HG03066 (cell line): Measurements from ENCODE around the gene KLHL22.
A peak's percentile ranks its signal among the peaks of the same experiment; 100 is the strongest.
"Not testable (repeated sequence)": the region's sequence is repeated elsewhere in the genome, so short reads cannot be mapped to it uniquely, and the experiment has no call there.

Experiments
- ATAC-seq: cut with Tn5 transposase; IDR thresholded peaks from one replicate; pipeline ENCODE4 v1.9.1; 2021; ENCODE audit warnings: low read depth; ENCODE audit not compliant: unreplicated experiment

Gene KLHL22, protein sequence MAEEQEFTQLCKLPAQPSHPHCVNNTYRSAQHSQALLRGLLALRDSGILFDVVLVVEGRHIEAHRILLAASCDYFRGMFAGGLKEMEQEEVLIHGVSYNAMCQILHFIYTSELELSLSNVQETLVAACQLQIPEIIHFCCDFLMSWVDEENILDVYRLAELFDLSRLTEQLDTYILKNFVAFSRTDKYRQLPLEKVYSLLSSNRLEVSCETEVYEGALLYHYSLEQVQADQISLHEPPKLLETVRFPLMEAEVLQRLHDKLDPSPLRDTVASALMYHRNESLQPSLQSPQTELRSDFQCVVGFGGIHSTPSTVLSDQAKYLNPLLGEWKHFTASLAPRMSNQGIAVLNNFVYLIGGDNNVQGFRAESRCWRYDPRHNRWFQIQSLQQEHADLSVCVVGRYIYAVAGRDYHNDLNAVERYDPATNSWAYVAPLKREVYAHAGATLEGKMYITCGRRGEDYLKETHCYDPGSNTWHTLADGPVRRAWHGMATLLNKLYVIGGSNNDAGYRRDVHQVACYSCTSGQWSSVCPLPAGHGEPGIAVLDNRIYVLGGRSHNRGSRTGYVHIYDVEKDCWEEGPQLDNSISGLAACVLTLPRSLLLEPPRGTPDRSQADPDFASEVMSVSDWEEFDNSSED

DNA sequence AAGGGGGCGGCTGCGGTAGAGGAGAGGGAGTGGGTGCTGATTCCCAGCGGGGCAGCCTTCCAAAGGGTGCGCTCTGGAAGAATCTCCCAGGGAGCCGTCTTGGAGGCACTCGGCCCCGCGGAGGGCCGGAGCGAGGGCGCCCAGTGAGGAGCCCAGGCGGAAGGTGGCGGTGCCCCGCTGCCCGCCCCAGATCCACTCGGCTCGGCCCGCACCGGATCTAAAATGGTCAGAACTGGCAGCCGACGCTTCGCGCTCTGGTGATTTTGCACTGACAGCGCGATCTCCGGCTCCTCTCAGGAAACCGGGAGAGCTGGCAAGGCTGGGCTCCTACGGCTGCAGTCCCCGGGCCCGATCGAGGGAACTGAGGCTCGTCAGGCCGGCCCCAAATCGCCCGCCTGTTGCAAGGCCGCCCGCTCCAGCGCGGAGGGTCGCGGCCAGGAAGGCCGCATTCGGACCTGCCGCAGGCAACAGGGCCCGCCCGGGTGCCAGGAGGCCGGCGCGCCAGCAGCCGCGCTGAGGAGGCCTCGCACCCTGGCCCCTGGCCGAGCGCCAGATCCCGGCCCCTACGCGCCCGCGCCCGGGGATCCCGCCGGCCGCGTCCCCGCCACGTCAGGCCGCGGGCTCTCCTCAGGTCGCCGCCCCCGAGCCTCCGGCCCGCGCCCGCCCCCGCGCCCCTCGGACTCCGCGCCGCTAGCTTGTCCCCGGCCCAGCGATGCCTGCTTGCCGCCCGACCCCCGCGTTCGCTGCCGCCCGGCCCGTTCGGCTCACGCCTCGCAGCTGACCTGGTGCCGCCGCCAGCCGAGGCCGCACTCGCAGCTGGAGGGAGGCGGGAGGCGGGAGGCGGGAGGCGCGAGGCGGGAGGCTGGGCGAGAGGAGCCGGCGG, at the start of gene KLHL22:
Gene KLHL22 (minus strand): TSS at position 818 of the 883 bp plus-strand sequence. CDS start 6,584 bp downstream, outside the sequence.
- ATAC-seq = peak; percentile 23

DNA sequence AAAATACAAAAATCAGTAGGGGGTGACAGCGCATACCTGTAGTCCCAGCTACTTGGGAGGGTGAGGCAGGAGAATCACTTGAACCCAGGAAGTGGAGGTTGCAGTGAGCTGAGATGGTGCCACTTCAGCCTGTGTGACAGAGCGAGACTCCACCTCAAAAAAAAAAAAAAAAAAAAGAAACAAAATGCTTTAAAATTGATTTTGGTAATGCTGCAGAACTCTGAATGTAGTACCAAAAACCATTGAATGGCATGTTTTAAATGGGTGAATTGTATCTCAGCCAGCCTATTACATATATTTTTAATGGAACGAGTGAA, 49.7 kb upstream of the KLHL22 start:
- ATAC-seq = not testable (repeated sequence)

DNA sequence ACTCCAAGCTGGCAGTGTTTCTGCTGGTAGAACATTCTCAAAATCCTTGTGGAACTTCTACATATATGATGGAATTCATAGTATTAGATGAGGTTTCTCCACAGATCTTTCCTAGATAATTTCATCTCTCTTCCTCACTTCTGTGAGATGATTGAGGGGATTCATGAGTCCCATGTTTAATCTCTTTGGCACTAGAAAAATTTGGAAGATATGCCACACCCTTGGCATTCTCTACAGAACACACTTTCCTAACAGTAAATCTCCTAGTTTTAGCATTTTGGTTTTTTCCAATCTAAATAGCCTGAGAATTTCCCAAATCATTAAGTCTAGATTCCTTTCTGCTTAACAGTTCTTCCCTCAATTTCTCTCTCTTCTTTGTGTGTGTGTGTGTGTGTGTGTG, 47.1 kb upstream of the KLHL22 start:
- no peak for ATAC-seq

DNA sequence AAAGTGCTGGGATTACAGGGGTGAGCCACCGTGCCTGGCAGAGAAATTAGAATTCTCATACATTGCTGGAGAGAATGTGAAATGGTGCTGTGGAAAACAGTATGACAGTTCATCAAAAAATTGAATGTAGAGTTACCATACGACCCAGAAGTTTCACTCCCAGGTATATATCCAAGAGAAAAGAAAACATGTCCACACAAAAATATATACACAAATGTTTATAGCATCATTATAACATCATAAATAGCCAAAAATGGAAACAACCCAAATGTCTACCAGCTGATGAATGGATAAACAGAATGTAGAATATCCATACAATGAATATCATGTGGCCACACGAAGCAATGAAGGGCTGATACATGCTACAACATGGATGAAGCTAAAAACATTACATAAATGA, 46.5 kb upstream of the KLHL22 start:
- no peak for ATAC-seq

DNA sequence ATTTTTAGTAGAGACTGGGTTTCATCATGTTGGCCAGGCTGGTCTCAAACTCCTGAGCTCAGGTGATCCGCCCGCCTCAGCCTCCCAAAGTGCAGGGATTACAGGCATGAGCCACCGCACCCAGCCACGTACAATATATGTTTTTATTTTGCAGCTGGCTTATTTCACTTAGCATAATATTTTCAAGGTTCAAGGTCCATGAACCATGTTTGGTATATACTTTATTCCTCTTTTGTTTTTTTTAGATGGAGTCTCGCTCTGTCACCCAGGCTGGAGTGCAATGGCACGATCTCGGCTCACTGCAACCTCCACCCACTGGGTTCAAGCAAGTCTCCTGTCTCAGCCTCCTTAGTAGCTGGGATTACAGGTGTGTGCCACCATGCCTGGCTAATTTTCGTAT, 43.3 kb upstream of the KLHL22 start:
- not testable (repeated sequence) for ATAC-seq

DNA sequence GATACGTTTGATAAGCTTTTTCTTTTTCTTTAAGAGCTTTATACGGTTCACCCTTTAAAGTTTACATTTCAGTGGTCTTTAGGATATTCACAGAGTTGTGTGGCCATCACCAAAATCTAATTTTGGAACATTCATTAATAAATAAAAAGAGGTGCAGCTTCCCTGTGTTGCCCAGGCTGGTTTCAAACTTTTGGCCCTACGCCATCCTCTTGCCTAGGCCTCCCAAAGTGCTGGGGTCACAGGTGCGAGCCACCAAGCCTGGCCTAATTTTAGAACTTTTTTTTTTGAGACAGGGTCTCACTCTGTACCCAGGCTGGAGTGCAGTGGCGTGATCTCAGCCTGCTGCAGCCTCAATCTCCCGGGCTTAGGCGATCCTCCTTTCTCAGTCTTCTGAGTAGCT, 42.4 kb upstream of the KLHL22 start:
- ATAC-seq = no peak

DNA sequence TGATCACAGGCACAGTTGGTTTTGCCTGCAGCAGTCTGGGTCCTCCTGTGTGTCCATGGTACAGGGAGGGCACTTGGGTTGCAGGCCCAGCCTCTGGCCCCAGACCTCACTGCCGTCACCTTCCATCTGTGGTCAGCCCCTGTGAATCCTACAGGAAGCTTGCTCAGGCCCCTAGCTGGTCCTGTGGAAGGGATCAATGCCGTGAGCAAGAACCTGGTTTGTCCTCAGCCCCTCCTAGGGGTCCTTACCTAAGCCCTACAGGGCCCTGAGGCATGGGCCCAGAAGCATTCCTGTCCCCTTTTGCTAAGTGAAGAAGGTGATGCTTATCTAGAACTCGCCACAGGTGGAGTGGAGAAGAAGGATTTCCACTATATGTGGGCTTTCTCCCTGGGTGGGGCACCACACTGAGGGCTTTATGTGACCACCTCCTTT, 41.7 kb upstream of the KLHL22 start:
- no peak for ATAC-seq

DNA sequence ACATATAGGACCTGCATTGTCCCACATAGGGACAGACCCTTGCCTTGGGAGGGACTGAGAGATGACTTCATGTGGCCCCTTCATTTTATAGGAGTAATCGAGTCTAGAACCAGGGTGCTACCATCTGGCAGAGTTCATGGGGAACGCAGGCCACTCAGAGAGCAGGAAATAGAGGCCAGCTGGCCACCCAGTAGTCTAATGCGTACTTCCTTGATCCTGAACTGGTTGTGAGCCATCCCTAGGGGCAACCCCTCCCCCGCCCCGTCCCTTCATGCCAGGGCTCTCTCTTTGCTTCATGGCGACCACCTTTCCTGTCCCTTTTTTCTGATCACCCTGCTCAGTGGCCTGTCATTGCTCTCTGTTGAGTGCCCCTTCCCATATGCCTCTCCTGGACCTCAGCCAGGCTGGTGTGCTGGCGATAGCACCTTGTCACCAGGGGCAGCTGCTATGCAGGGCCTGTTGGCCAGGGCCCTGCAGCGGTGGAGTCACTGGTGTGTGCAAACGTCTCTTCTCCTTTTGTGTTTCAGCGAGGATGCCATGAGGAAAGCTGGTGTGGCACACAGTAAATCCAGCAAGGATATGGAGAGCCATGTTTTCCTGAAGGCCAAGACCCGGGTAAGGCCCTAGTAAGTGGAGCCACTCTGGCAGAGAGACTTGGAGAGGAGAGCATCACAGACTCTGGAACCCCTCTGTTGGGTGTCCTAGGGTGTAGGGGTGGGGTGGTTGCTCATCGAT, 41.2 kb upstream of the KLHL22 start:
- no peak for ATAC-seq

DNA sequence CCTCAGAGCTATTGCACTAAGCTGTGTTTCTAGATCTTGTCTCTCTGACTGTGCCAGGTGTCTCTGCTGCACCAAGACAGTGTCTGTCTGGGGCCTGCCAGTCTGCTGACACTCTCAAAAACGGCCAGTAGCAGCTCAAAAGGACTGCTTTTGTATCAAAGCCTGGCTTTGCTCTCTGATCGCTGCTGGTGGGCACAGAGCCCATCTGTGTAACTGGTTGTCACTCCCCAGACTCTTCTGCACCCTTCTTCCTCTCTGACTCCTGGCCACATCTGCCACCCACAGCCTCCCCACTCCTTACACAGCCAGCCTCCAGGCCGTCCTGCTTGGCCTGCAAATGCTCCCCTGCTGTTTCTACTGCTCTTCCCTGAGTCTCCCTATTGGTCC, 38.3 kb upstream of the KLHL22 start:
- no peak for ATAC-seq

DNA sequence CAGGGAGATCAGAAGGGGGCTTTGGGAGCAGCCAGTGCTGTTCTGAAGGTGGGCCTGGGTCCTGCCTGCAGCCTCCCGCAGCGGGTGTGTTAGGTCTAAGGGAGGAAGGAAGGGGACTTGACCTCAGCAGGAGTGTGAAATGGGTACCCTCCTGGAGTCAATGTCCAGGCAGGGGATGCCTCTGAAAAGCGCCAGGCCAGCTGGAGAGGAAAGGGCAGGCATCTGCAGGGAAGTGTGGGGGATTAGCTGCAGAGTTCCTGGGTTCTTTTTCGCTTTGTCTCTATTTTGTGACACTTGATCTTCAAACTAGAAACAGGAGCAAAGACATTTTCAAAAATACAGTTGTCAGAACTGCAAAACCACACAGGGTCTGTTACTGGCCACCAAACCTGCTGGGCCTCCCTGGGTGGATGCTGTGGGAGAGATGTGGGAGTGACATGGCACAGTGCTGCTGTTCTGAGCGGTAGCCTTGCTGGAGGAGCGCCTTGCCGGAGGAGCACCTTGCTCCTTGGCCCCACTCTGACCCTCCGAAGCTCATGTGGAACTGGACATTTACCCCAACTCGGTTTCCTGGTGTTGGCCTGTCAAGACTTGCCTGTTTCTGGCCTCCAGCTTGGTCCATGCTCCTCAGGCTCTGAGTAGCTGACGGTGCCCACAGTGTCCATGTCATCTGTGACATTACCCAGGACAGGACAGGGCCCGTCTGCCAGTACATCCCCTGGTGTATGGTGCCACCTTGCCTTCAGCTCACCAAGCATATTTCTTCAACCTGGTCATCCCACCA, 37.7 kb upstream of the KLHL22 start:
- ATAC-seq = no peak

DNA sequence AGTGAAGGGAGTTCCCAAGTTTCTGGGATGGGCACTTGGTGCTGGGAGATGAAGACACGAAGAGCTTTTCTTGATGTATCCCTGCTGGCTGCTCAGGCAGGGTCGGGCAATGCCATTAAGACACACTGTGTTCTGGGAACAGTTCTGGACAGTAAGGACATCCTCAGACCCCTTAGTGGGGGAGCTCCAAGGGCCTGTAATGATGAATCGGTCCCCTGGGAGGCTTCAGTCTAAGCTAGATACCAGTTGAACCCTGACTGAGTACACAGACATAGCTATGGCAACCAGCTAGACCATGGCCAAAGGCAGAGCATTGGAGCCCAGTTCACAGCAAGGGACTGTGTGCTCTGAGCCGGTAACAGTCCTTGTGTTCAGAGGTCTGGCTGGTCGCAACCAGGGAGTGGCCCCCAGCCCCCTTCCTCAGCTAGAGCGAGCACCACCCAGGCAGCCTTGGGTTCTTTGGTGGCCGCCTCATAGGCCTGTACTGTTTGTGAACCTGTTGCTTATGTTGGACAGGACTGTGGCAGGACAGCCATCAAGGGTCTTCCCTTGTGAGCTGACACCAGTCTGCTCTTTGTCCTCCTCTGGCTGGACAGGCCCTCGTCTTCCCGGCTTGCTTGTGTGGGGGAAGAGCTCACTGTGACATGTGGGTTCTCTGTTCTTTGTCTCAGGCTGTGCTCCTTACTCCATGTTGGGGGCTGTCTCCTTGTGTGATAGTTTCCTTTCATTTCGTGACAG, 36.8 kb upstream of the KLHL22 start:
- ATAC-seq = no peak

DNA sequence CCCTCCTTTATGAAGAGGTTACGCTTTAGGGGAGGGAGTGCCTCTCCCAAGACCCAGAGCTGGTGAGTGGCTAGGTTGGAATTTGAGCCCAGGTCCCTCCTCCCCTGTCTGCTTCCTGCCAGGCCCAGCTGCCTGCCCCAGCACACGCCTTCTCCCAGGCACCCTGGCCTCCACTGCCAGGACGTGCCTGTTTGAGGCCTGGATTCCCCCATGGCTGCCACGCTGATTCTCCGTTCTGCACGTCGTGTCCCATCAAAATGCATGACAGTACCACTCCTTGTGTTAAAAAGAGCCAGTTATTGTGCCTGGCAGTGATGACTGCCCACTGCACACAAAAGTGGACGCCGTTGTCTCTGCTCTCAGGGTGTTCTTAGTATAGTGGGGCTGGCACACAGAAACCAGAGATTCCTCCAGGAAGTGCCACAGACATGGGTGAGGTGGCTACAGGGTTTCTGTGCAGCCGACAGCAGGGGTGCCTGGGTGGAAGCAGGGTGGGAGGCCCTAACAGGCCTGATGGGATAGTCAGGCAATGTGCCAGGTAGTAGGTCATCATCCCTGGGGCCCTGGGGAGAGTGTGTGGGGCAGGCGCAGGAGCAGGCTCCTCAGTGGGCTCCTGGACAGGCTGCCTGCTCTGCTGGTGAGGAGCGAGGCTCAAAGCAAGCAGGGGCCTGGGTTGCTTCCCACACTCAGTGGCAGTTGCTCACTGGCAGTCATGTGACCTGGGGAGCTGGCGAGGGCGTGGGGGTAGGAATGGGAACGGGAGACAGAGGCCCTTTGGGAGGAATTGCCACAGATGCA, 36.0 kb upstream of the KLHL22 start:
- ATAC-seq = no peak

DNA sequence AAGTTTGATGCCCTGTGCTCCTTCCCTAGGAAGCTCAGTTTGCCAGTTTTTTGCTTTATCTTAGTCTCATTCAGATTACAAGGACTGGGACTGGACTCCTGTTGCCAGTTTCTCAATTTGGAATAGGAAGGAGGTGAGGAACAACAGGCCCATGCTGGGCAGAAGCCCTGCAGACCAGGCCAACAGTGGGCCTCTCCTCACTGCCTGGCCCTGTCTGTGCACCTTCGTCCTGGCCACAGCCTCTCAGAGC, 35.5 kb upstream of the KLHL22 start:
- no peak for ATAC-seq

DNA sequence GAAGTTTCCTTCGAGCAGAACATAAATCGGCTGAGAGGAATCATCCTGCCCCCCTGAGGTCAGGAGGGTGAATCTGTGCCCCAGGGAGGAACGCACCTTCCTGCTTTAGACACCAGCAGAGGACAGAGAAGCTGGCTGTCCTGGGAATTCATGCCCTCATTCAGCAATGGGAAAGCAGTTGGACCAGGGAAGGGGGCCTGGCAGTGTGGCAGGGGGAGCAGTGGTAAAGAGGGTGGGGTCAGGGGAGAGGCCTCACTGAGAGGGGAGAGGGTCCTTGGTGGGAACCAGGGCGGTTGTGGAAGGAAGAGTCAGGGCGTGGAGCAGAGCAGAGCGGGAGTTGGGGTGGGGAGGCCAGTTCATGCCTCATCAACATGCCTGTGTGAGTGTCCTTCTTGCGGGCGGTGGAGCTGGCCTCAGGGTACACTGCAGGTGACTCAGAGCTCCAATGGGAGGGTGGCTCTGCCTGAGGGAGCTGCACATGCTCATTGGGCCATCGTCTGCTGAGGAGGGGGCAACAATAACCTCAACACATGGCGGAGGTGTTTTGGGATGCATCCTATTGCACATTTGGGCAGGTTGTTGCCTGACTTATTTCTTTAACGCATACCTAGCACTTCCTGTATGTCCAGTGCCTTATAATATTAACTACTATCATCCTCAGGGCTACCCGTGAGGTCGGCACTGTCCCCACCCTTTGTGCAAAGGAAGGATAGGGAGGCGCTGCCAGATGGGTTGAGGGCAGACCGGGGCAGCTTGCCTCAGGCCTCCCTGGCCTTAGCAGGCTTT, 35.0 kb upstream of the KLHL22 start:
- ATAC-seq = no peak

DNA sequence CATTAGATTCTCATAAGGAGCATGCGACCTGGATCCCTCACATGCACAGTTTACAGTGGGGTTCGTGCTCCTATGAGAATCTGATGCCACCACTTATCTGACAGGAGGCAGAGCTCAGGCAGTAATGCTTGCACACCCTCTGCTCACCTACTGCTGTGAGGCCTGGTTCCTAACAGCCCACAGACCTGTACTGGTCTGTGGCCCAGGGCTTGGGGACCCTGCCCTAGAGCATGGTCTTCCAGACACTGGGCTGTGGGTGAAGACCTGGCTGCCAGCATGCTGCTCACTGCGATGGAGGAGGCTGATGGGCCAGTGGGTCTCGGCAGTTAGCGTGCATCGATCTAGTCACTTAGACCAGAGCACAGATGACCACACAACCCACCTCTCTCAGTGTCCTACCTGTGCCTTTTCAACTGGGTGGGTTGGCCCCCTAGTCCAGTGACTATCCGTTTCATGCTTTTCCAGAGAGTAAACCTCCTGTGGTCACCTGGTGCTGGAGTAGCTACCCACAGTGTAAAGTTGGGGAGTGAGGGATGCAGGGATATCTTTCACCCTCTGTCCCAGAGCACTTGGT, 32.9 kb upstream of the KLHL22 start:
- no peak for ATAC-seq

DNA sequence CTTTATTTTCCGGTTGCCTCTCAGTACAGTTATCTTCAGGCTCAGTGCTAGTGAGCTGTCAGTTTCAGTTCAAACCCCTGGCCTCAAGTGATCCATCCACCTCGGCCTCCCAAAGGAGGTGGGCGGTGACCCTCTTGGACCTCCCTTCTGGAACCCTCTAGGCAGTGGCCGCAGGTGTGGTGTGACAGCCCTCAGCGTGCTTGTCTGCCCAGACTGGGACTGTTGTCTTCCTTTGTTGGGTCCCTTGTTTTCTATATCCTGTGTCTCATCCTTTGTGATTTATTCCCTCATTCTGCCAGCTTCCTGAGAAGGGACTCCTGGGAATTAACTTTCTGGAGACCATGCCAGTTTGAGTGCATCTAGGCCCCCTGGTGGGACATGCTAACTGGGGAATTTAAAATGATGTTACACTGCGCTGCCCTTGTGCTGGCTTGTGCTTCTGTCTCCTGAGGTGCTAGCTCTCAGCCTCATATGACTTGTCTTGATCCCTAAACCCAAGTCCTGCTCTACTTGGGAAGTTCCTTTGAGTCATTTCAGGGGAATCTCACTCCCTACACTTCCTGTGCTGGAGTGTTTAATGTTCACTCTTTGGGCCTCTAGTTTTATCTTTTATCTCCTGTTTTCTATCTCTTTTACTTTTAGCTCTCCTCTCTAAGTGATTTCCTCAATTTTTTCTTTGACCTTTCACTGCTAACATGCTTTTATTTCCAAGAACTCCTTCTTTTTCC, 31.2 kb upstream of the KLHL22 start:
- ATAC-seq = no peak

DNA sequence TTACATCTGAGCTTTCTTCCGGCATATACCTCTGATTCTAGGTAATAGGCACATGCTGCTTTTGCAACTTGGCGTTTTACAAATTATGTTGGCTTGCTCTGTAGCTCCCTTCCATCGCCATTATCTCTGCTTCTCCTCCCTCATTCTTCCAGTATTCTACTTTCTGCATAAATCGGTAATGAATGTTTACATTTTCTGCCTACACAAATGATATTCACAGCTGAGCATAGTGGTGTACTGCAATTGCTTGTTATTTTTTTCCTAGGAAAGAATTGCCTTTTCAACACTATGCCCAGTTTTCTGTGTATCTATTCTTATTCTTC, 30.7 kb upstream of the KLHL22 start:
- ATAC-seq = no peak
